Measurements from ENCODE around the gene FOXL3.

DNA sequence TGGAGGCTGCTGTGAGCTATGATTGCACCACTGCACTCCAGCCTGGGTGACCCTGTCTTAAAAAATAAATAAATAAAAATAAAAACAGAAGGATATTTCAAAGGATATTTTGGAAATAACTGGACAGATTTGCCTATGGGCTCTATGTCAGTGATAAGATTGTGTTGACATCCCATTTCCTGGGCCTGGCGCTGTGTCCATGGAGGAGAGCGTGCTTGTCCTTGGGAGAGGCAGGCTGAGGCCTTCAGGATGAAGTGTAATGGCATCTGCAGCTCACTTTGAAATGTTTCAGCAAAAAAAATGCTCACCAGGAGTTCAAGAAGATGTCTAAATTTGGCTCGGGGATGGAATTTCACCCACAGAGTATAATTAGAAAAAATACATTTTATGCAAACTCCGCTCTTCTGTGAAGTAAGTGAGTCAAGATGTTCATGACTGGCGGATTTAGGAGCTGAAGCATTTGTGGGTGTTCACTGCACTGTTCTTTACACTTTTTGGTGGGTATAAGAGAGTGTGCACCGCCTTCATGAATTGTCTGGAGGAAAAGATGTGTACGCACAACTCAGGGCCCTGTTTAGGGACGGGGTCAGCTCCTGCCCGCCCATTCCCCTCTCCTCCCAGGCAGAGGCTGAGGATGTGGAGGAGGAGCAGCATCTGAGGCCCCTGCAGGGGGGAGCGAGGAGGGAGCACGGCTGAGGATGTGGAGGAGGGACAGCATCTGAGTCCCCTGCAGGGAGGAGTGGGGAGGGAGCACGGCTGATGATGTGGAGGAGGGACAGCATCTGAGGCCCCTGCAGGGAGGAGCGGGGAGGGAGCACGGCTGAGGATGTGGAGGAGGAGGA is 18.5 kb upstream of the FOXL3 start:
- TF ChIP-seq CTCF (IDR thresholded peaks at IDR 0.05) (no peak), POLR2A (IDR thresholded peaks at IDR 0.05) (no peak)

All from uterus (tissue), 2 donors.